NCI-H1105 treated with DMSO at 0.1 percent for 48 hours (cell line): Measurements from ENCODE around the gene ANKRD34C.
"Not testable (repeated sequence)": the region's sequence is repeated elsewhere in the genome, so short reads cannot be mapped to it uniquely, and the experiment has no call there.

Source experiments
- DNase-seq: peaks from one replicate; lab custom pipeline; 2025; lab: John Stamatoyannopoulos, UW

The ANKRD34C gene

DNA sequence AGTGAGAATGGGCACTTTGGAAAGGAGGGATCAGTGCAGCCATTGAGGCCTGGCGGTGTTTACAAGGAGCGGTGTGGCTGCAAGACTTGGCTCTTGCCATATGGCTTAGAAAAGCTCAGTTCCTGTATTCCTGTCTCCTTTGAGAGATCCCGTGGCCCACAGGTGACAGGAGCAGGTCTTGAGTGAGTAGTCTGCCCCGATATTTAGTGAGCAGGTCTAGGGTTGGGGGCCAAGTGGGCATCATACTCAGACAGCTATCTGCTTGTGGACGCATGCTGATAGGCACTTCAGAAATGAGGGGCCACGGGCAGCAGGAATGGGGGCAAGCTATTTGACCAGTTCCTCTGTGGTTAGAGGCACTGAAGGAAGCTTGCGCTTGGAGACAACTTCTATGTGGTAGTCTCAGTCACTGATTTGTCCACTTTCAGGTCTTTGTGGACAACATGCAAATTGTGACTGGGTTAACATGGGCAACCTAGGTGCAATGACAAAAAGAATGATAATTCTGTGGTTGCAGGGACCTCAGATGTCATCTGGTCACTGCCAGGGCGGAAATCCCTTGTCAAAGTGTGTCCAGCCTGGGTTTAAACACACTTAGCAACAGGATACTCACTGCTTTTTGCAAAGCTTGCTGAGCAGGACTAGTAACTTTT, 29.5 kb downstream of the ANKRD34C start:
- no peak for DNase-seq

- no peak for DNase-seq
Observed at GRCh38 chr15:79314186-79314585, 31.7 kb downstream of the ANKRD34C start.

GRCh38 chr15:79314811-79315210, 32.3 kb downstream of the ANKRD34C start:
- no peak for DNase-seq

DNA sequence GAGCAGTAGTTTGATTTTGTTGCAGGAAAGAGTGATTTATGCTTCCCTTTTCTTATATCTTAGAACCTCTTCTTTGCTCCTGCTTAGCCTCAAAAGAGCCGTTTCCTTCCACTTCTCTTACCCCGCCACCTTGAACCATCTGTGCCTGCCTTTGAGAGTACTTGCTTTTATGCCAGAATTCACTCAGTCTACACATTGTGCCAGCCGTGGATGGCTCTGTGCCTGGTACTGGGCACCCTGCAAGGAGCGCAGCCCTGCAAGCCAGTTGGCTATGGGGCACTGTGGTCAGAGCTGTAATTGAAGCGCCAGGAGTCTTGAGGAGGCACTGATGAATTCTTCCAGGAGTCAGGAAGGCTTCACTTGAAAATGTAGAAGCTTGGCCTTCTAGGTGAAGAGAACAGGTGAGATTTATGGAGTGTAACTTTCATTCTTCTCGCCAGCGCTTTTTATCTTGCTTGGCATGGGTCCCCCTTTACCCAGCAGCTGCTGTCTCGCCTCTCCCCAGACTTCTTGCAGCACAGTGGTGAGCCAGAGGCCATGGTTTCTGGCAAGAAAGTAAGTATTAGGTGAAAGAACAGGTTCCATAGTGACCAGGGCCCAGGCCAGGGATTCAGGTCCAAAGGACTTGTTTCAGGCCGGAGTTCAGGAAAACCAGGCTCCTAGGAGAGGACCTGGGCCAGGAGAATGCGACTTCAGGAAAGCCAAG, 33.3 kb downstream of the ANKRD34C start:
- no peak for DNase-seq

GRCh38 chr15:79316864-79317263, 34.3 kb downstream of the ANKRD34C start:
- DNase-seq = no peak

GRCh38 chr15:79319973-79320372, 37.5 kb downstream of the ANKRD34C start:
- DNase-seq = not testable (repeated sequence)

DNA sequence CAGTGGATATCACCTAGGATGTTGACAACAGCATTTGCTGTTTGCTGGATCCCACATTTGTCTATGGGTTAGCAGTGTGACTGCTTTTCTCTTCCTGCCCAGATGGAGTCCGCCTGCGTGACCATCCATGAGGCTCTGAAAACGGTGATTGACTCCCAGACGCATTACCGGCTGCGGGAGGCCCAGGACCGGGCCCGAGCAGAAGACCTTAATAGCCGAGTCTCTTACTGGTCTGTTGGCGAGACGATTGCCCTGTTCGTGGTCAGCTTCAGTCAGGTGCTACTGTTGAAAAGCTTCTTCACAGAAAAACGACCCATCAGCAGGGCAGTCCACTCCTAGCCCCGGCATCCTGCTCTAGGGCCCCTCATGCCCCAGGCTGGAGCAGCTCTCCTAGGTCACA, 39.4 kb downstream of the ANKRD34C start:
- DNase-seq = no peak

GRCh38 chr15:79322306-79322705, 39.8 kb downstream of the ANKRD34C start:
- no peak for DNase-seq

DNA sequence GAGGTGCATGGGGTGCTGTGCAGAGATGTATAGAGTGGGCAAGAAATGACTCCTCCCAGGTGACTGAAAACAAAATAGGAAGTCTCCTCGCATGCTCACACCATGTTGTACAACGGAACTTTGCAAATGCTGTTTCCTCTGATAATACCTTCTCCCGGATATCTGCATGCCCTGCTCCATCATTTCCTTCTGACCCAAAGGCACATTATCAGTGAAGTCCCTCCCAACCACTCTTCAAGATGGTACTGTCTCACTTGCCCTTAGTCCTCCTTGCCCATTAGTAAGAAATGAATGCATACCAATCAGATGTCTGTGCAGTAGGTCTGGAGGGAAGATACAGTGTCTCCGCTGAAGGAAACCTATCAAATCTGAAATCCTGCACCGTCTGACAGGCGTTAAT, 40.4 kb downstream of the ANKRD34C start:
- DNase-seq = no peak

- no peak for DNase-seq
Observed at GRCh38 chr15:79329171-79329611, 46.7 kb downstream of the ANKRD34C start.
